GM18867 (cell line): ENCODE data around the gene RASSF8.

Experiments
- ATAC-seq: cut with Tn5 transposase; IDR thresholded peaks from one replicate; pipeline ENCODE4 v1.9.1; 2021; ENCODE audit warnings: mild to moderate bottlenecking, moderate library complexity; ENCODE audit not compliant: unreplicated experiment

Gene RASSF8

GRCh38 chr12:25990495-25990894, 32.0 kb downstream of the RASSF8 start:
- ATAC-seq = no peak

DNA sequence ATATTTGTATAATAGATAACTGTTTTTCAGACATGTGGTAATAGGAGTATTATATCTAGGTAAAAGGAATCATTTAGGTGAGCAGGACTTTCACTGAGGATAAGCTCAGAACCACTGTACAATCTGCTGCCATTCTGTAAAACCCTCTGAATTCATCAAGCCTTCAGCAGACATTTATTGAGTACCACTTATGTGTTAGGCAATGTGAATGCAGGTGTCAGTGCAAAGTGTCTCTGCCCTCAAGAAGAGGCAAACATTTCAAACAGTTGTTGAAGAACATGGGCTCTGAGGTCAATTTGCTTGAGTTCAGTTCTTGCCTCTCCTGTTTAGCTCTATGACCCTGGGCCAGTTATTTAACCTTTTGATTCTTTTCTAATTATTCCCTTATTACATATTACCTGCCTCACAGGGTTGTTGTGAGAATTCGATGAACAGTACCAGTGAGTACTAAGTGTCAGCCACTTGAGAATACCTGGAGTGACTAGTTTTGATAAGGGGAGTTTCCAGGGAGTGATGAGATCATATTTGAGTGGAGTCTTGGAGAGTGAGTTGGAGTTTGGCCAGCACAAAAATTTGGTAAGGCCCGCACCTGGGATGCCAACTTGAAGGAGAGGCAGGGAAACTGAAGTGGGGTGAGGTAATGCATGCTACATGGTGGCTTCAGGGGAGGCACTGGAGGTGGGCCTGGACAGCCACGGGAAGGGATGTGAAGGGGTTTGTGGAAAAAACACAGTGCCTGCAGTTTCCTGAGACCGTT, 33.7 kb downstream of the RASSF8 start:
- ATAC-seq = no peak

DNA sequence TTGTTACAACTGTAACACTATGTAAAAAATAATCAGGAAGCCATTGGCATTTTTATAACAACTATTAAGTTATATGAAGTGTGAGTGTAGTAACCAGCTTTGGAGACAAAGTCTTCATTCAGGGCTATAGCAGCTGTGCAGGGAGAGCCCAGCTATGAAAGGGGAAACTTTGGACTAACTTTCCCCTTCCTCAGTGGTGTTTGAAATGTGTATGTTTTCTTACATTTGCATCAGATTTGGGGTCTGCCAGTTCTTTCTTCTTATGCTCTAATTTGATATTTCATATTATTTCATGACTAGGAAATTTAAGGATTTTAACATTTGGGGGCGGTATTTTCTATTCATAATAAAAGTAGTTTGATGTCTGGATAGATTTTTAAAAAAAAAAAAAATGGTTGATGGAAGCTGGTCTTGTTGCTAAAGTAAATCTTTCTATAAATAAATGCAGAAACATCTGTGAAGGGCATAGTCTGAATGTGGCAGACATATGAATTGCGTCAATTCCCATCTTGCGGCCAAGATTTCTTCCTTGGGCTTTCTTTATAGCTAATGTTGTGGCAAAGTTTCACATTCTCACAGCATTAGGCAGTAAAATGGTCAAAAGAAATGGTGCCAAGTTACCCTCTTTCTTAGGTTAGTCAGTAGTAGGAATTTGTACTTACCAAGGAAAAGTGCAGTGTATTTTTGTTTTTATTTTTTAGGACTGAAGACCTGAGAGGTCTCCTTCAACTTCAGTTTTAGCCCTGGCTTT, 35.6 kb downstream of the RASSF8 start:
- no peak for ATAC-seq

GRCh38 chr12:25994901-25995625, 36.6 kb downstream of the RASSF8 start:
- no peak for ATAC-seq

DNA sequence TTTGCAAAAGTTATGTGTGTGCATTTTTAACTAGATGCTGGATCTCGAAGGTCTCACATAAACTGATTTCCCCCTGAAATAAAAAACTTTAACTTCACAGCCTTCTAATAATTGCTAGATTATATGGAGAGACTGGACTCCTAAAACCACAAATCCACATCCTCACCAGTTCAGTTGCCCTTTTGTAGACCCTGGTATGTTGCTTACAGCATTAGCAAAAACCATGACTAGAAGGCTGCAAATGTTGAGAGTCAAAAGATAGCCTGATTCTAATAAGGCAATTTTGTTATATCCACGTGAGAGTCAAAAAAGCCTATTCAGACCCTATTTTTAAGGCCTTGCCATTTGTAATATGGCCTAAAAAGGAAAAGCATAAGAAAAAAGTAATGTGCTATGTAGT, 37.4 kb downstream of the RASSF8 start:
- ATAC-seq = no peak

- ATAC-seq = no peak
Observed at GRCh38 chr12:25996677-25997076, 38.2 kb downstream of the RASSF8 start.

DNA sequence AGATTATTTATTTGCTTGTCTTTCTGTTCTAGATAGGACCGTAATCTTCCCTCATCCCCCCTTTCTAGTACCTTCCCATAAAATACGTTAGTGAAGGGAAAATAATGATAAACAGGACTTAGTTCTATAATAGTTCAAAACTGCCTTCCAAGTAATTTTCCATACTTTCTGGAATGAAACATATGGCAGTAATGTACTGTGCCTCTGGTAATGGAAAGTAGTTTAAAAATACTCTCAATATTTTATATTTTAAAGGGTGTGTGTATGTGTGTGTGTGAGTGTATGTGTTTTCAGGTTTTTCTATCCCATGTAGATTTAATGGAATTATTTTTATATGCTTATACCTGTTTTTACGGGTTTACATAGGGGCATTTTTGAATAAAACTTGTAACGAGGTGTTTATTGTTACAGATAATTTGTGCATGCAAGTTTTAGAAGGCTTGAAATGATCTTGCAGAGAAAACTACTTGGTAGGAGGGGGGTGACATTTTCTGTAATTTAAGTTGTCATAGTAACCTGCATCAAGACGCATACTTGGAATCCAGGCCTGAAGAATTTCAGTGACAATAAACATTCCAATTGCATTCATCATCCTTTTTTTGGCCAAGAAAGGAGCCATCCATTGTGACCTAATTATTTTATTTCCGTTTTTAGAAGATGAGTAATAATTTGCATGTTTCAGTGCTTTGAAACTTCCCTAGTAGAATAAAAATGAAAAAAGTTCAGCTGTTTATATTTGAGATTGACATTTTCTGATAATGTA, 38.9 kb downstream of the RASSF8 start:
- ATAC-seq = no peak

DNA sequence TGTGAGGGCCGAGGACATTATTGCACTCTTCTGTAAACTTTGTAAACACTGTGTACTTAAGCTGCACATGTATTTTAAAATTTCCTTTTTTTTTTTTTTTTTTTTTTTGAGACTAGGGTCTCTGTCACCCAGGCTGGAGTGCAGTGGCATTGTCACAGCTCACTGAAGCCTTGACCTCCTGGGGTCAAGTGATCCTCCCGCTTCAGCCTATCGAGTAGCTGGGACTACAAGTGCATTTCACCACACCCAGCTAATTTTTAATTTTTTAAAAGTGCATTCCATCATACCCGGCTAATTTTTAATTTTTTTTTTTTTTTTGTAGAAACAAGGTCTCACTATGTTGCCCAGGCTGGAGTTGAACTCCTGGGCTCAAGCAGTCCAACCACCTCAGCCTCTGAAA, 42.4 kb downstream of the RASSF8 start:
- no peak for ATAC-seq

DNA sequence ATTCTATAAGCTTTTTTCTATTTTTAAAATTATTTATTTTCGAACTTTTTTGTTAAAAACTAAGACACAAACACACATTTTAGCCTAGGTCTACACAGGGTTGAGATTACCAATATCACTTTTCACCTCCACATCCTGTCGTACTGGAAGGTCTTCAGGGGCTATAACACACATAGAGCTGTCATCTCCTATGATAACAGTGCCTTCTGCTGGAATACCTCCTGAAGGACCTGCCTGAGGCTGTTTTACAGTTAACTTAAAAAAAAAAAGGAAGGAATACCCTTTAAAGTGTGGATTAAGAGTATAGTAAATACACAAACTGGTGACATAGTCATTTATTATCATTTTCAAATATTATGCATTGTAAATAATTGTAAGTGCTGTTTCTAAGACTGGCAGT, 43.0 kb downstream of the RASSF8 start:
- ATAC-seq = no peak

DNA sequence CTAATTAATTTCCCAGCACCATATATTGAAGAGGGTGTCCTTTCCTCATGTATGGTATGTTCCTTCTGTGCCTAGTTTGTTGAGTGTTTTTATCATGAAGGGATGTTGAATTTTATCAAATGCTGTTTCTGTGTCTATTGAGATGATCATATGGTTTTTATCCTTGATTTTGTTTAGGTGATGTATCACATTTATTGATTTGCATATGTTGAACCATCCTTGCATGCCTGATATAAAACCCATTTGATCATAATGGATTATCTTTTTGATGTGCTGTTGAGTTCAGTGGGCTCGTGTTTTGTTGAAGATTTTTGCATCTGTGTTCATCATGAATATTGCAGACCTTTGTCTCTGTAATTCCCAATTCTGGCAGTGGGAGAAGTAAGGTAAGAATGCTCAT, 44.6 kb downstream of the RASSF8 start:
- ATAC-seq = no peak

GRCh38 chr12:26007566-26007965, 49.1 kb downstream of the RASSF8 start:
- ATAC-seq = no peak

DNA sequence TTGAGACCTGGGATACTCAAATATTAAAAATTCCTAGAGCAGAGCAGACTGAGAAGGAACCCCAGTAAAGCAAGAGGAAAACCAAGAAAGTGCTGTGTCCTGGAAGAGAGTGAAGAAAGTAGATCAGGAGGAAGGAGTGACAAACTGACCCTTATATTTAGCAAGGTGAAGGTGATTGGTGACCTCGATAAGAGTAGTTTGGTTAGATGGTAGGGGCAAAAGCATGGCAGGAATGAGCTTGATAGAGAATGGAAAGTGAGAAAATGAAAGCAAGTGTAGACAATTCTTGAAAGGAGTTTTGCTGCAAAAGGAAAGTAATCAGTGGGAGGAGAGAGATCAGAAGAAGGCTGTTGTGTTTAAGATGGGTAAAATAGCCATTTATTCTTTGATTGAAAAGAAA, 51.1 kb downstream of the RASSF8 start:
- ATAC-seq = no peak

GRCh38 chr12:26010293-26010821, 51.9 kb downstream of the RASSF8 start:
- ATAC-seq = no peak

GRCh38 chr12:26011099-26011498, 52.6 kb downstream of the RASSF8 start:
- ATAC-seq = no peak

DNA sequence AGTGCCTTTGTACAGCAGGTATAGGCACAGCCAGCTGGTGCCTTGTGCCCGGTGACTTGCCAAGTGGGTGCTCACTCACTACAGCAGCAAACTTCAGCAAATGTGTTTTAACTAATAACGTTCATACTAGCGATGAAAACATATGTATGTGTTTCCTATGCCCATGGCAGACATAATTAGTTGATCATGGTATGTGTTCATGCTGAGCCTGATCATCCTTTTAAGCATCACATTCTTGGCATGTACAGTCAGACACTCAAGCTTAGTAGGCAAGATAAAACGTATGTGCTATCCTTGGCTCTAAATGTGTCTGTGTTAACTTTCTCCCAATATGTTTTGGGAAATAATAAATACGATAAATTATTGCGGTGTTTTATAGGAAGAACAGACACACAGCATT, 55.6 kb downstream of the RASSF8 start:
- ATAC-seq = no peak

- no peak for ATAC-seq
Observed at GRCh38 chr12:26016516-26016915, 58.0 kb downstream of the RASSF8 start.

- ATAC-seq = no peak
Observed at GRCh38 chr12:26017484-26018211, 59.2 kb downstream of the RASSF8 start.

GRCh38 chr12:26018926-26019325, 60.4 kb downstream of the RASSF8 start:
- no peak for ATAC-seq

DNA sequence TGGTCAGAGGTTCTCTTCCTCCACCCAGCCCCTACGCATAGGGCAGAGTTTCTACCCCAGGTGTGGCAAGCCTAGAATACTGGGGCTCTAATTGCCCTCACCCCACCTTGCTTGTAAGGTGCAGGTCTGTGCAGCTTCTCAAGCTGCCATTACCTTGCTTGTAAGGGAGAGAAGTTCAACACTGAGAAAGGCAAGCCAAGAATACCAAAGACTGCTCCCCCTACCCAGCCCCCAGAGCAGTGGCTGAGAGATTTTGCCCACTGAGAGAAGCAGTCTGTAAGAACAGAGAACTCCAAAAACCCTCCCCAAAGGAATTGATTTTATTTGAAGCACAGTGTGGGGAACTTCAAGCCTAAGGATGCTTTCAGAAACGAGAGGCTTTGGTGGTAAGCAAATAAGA, 63.1 kb downstream of the RASSF8 start:
- ATAC-seq = no peak

GRCh38 chr12:26022043-26022442, 63.6 kb downstream of the RASSF8 start:
- ATAC-seq = no peak
